SK-N-SH treated with all-trans-retinoic acid at 6 μM for 48 hours (cell line): ENCODE data around the gene SLC2A5.

Experiments
- ATAC-seq: fragments of 200-7000 bp; cut with Tn5 transposase; 3 replicates; pipeline ENCODE4 v1.9.1; 2020; ENCODE audit warnings: mild to moderate bottlenecking, moderate library complexity
- ARNTL ChIP-seq: fragments of 450-650 bp; formaldehyde crosslinking; IDR thresholded peaks from 2 replicates; pipeline ENCODE4 v1.5.0; 2020; ENCODE audit warnings: low read depth, mild to moderate bottlenecking, moderate library complexity, borderline replicate concordance
- BACH2 ChIP-seq: fragments of 250-450 bp; sonication (Bioruptor Pico); IDR thresholded peaks from 2 replicates; pipeline ENCODE4 v1.9.0; 2021; ENCODE audit warnings: mild to moderate bottlenecking, borderline replicate concordance
- CREB5 ChIP-seq: fragments of 250-450 bp; sonication (Bioruptor Pico); IDR thresholded peaks from 2 replicates; pipeline ENCODE4 v1.5.1; 2020; ENCODE audit warnings: low read depth, mild to moderate bottlenecking, moderate library complexity
- CSDC2 ChIP-seq: fragments of 250-450 bp; sonication (Bioruptor Pico); IDR thresholded peaks from 2 replicates; pipeline ENCODE4 v1.5.0; 2020; ENCODE audit warnings: mild to moderate bottlenecking, moderate library complexity
- CSRNP3 ChIP-seq: fragments of 250-450 bp; sonication (Bioruptor Pico); IDR thresholded peaks from 2 replicates; pipeline ENCODE4 v1.5.1; 2021; ENCODE audit warnings: mild to moderate bottlenecking, moderate library complexity
- ESRRG ChIP-seq: fragments of 250-450 bp; sonication (Bioruptor Pico); IDR thresholded peaks from 2 replicates; pipeline ENCODE4 v1.6.1; 2021; ENCODE audit warnings: mild to moderate bottlenecking
- GLIS3 ChIP-seq: fragments of 250-450 bp; sonication (Bioruptor Pico); IDR thresholded peaks from 2 replicates; pipeline ENCODE4 v1.5.0; 2020; ENCODE audit warnings: mild to moderate bottlenecking, moderate library complexity
- ISL1 ChIP-seq: fragments of 250-450 bp; sonication (Bioruptor Pico); IDR thresholded peaks from 2 replicates; pipeline ENCODE4 v2.1.2; 2022; ENCODE audit warnings: mild to moderate bottlenecking, moderate library complexity
- PATZ1 ChIP-seq: fragments of 250-450 bp; sonication (Bioruptor Pico); IDR thresholded peaks from 2 replicates; pipeline ENCODE4 v1.8.0; 2020; ENCODE audit warnings: mild to moderate bottlenecking, moderate library complexity, borderline replicate concordance
- POU6F1 ChIP-seq: fragments of 250-450 bp; sonication (Bioruptor Pico); IDR thresholded peaks from 2 replicates; pipeline ENCODE4 v1.8.0; 2021; ENCODE audit warnings: low read depth, mild to moderate bottlenecking, moderate library complexity, borderline replicate concordance
- RARB ChIP-seq: fragments of 250-450 bp; sonication (Bioruptor Pico); IDR thresholded peaks from 2 replicates; pipeline ENCODE4 v1.8.0; 2021; ENCODE audit warnings: mild to moderate bottlenecking, moderate library complexity
- SNAI2 ChIP-seq: fragments of 250-450 bp; sonication (Bioruptor Pico); IDR thresholded peaks from 2 replicates; pipeline ENCODE4 v1.5.0; 2020; ENCODE audit warnings: mild to moderate bottlenecking, moderate library complexity
- TCF4 ChIP-seq: fragments of 250-450 bp; sonication (Bioruptor Pico); IDR thresholded peaks from 2 replicates; pipeline ENCODE4 v1.8.0; 2021; ENCODE audit warnings: mild to moderate bottlenecking, moderate library complexity, borderline replicate concordance
- TOX ChIP-seq: fragments of 250-450 bp; sonication (Bioruptor Pico); IDR thresholded peaks from 2 replicates; pipeline ENCODE4 v1.8.0; 2021; ENCODE audit warnings: mild to moderate bottlenecking, moderate library complexity, borderline replicate concordance
- TSHZ2 ChIP-seq: fragments of 250-450 bp; sonication (Bioruptor Pico); IDR thresholded peaks from 2 replicates; pipeline ENCODE4 v1.5.0; 2020; ENCODE audit warnings: mild to moderate bottlenecking, moderate library complexity
- ZC3H10 ChIP-seq: fragments of 250-450 bp; sonication (Bioruptor Pico); IDR thresholded peaks from 2 replicates; pipeline ENCODE4 v1.5.1; 2021; ENCODE audit warnings: mild to moderate bottlenecking, moderate library complexity
- ZFP3 ChIP-seq: fragments of 250-450 bp; sonication (Bioruptor Pico); IDR thresholded peaks from 2 replicates; pipeline ENCODE4 v1.5.0; 2020; ENCODE audit warnings: mild to moderate bottlenecking, moderate library complexity
- ZNF565 ChIP-seq: fragments of 450-650 bp; formaldehyde crosslinking; conservative IDR thresholded peaks from 2 replicates; pipeline ENCODE4 v1.5.0; 2020; ENCODE audit warnings: low read depth, mild to moderate bottlenecking, moderate library complexity
- ZNF70 ChIP-seq: fragments of 450-650 bp; formaldehyde crosslinking; IDR thresholded peaks from 2 replicates; pipeline ENCODE4 v1.5.0; 2020; ENCODE audit warnings: mild to moderate bottlenecking, moderate library complexity
- ZNF8 ChIP-seq: fragments of 450-650 bp; formaldehyde crosslinking; IDR thresholded peaks from 2 replicates; pipeline ENCODE4 v1.5.0; 2020; ENCODE audit warnings: mild to moderate bottlenecking, moderate library complexity

Gene SLC2A5

GRCh38 chr1:8989061-8989460, 80.4 kb downstream of the SLC2A5 start (continued):
- TF ChIP-seq CREB5 (CRISPR knock-in tag), result no peak

- no peak for ATAC-seq
- no peak for TF ChIP-seq ISL1 (CRISPR knock-in tag)
- TF ChIP-seq TSHZ2, result no peak
- no peak for TF ChIP-seq ESRRG (CRISPR knock-in tag)
- no peak for TF ChIP-seq ZNF565 (CRISPR knock-in tag)
- no peak for TF ChIP-seq TCF4 (CRISPR knock-in tag)
- no peak for TF ChIP-seq RARB (CRISPR knock-in tag)
- TF ChIP-seq TOX (CRISPR knock-in tag), result no peak
- TF ChIP-seq CREB5 (CRISPR knock-in tag), result no peak
- no peak for TF ChIP-seq PATZ1
- TF ChIP-seq ARNTL (CRISPR knock-in tag), result no peak
- no peak for TF ChIP-seq POU6F1 (CRISPR knock-in tag)
- no peak for TF ChIP-seq ZC3H10 (CRISPR knock-in tag)
- no peak for TF ChIP-seq ZNF8
- no peak for TF ChIP-seq BACH2
- no peak for TF ChIP-seq CSDC2 (CRISPR knock-in tag)
- no peak for TF ChIP-seq CSRNP3 (CRISPR knock-in tag)
- TF ChIP-seq ZFP3 (CRISPR knock-in tag), result no peak
- no peak for TF ChIP-seq GLIS3 (CRISPR knock-in tag)
- TF ChIP-seq, all 23 proteins: peak for 0
Observed at GRCh38 chr1:8988618-8988967, 80.8 kb downstream of the SLC2A5 start.

GRCh38 chr1:8987881-8988617, 81.4 kb downstream of the SLC2A5 start:
- TF ChIP-seq ZNF70 (CRISPR knock-in tag), result no peak
- no peak for TF ChIP-seq ISL1 (CRISPR knock-in tag)
- no peak for TF ChIP-seq ZC3H10 (CRISPR knock-in tag)
- no peak for TF ChIP-seq ZNF565 (CRISPR knock-in tag)
- TF ChIP-seq BACH2, result no peak
- no peak for TF ChIP-seq SNAI2 (CRISPR knock-in tag)
- no peak for TF ChIP-seq ESRRG (CRISPR knock-in tag)
- TF ChIP-seq, all 23 proteins: peak for 0
- ATAC-seq, result peak; percentile 73
